Immature natural killer cell (primary cell): ENCODE results near the gene GLP2R. TPM values are rescaled to one million over a fixed set of nuclear protein-coding genes. Genes with fewer than 3 reads are reported as not detected.

ENCODE experiments used
- DNase-seq, 3 donors: peaks; one replicate each; pipeline ENCODE4 v3.0.0; 2022; ENCODE audit warnings: mixed read lengths in 1 of 3
- H3K27ac Mint-ChIP-seq, 6 donors: one replicate each; pipeline ENCODE4 v1.8.0; 2020; ENCODE audit warnings: mixed read lengths in 6 of 6, mild to moderate bottlenecking in 5 of 6, inconsistent platforms in 4 of 6, moderate library complexity in 3 of 6
- H3K27me3 Mint-ChIP-seq, 3 donors: one replicate each; pipeline ENCODE4 v1.8.0; 2020 to 2021; ENCODE audit warnings: low read depth in 3 of 3, mild to moderate bottlenecking in 3 of 3, mixed read lengths in 3 of 3, moderate library complexity in 3 of 3, inconsistent platforms in 1 of 3
- H3K36me3 Mint-ChIP-seq, 3 donors: one replicate each; pipeline ENCODE4 v1.8.0; 2020; ENCODE audit warnings: mixed read lengths in 3 of 3, inconsistent platforms in 2 of 3, mild to moderate bottlenecking in 2 of 3
- H3K4me1 Mint-ChIP-seq, 2 donors: one replicate each; pipeline ENCODE4 v1.8.0; 2020; ENCODE audit warnings: inconsistent platforms in 2 of 2, mild to moderate bottlenecking in 2 of 2, mixed read lengths in 2 of 2, moderate library complexity in 1 of 2
- H3K4me3 Mint-ChIP-seq, 5 donors: one replicate each; pipeline ENCODE4 v1.8.0; 2020; ENCODE audit warnings: mild to moderate bottlenecking in 5 of 5, mixed read lengths in 5 of 5, inconsistent platforms in 3 of 5, moderate library complexity in 3 of 5
- H3K9me3 Mint-ChIP-seq, 6 donors: one replicate each; pipeline ENCODE4 v1.8.0; 2020; ENCODE audit warnings: mild to moderate bottlenecking in 6 of 6, mixed read lengths in 6 of 6, inconsistent platforms in 4 of 6, moderate library complexity in 3 of 6
- polyA plus RNA-seq, 3 donors: library from polyadenylated mRNA; unstranded; fragments of 300-500 nt; fragmentation: Illumina TruSeq; gene quantifications; one replicate each; pipeline ENCODE4 v1.2.3, GENCODE V29; 2021

Gene GLP2R
- polyA plus RNA-seq, 3 donors from 2014 or later, result not detected

GRCh38 chr17:9850151-9850550 lies 24.4 kb downstream of the GLP2R start:
- Mint-ChIP-seq H3K27me3 (peaks cover 0 to 13% (median 2%) of the 10 kb centered on the region in 3 donors), H3K27ac (no peak overlapping the region), H3K36me3 (no peaks in the 10 kb centered on the region), H3K9me3 (peaks cover 0 to 4% (median 0%) of the 10 kb centered on the region in 6 donors), H3K4me1 (no peaks in the 10 kb centered on the region), H3K4me3 (no peak overlapping the region)
- no peak for DNase-seq

GRCh38 chr17:9854255-9854654 lies 28.5 kb downstream of the GLP2R start:
- Mint-ChIP-seq H3K27ac (no peak overlapping the region), H3K4me3 (no peak overlapping the region), H3K4me1 (no peaks in the 10 kb centered on the region), H3K36me3 (no peaks in the 10 kb centered on the region), H3K27me3 (peaks cover 0 to 21% (median 0%) of the 10 kb centered on the region in 3 donors), H3K9me3 (peaks cover 0 to 5% (median 3%) of the 10 kb centered on the region in 6 donors)
- no peak for DNase-seq

GRCh38 chr17:9855036-9855435 lies 29.3 kb downstream of the GLP2R start:
- no peak for DNase-seq
- no peak overlapping the region for H3K4me3 Mint-ChIP-seq
- H3K27me3 Mint-ChIP-seq, result peaks cover 0 to 22% (median 3%) of the 10 kb centered on the region in 3 donors
- no peak overlapping the region for H3K27ac Mint-ChIP-seq
- H3K9me3 Mint-ChIP-seq, result peaks cover 0 to 5% (median 3%) of the 10 kb centered on the region in 6 donors
- H3K36me3 Mint-ChIP-seq, result no peaks in the 10 kb centered on the region
- no peaks in the 10 kb centered on the region for H3K4me1 Mint-ChIP-seq

DNA sequence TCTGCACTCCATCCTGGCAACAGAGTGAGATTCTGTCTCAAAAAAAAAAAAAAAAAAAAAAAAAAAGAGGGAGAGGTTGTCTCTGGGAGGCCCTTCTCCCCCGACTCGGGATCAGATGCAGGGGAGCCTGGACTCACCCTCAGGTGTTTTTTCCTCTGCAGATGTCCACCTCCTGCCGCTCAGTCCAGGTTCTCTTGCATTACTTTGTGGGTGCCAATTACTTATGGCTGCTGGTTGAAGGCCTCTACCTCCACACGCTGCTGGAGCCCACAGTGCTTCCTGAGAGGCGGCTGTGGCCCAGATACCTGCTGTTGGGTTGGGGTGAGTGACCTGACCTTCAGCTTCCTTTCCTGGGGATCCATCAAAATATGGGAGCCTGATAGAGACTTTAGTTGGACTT lies 34.1 kb downstream of the GLP2R start:
- DNase-seq, result no peak

DNA sequence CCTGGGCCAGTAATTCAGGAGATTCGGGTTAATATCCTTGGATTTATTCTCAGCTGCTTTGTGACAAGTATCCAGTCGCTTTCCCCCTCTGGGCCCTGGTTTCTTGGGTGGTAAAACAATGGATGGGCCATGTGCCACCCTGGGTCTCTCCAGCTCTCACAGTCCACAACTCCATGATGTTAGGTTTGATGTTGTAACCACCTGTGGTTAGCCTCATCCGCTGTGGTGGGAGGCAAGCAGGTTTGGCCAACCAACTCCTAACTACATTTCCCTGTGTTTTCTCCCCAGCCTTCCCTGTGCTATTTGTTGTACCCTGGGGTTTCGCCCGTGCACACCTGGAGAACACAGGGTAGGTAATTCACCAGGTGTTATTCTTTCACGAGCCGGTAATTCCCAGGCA lies 35.1 kb downstream of the GLP2R start:
- Mint-ChIP-seq H3K27ac (no peak overlapping the region), H3K4me3 (no peak overlapping the region), H3K27me3 (peaks cover under 1 to 16% (median 3%) of the 10 kb centered on the region in 3 donors), H3K4me1 (no peaks in the 10 kb centered on the region), H3K9me3 (peaks cover 0 to 9% (median 2%) of the 10 kb centered on the region in 6 donors), H3K36me3 (no peaks in the 10 kb centered on the region)
- no peak for DNase-seq

More for the DNA sequence above, 34.1 kb downstream of the GLP2R start:
- H3K36me3 Mint-ChIP-seq, result no peaks in the 10 kb centered on the region
- H3K9me3 Mint-ChIP-seq, result peaks cover 0 to 9% (median 2%) of the 10 kb centered on the region in 6 donors
- no peak overlapping the region for H3K4me3 Mint-ChIP-seq
- H3K27me3 Mint-ChIP-seq, result peaks cover 0 to 14% (median 3%) of the 10 kb centered on the region in 3 donors
- H3K27ac Mint-ChIP-seq, result no peak overlapping the region
- H3K4me1 Mint-ChIP-seq, result no peaks in the 10 kb centered on the region

- Mint-ChIP-seq H3K9me3 (peaks cover 0 to 9% (median 2%) of the 10 kb centered on the region in 6 donors), H3K4me3 (no peak overlapping the region), H3K27ac (no peak overlapping the region), H3K36me3 (no peaks in the 10 kb centered on the region), H3K27me3 (peaks cover 2 to 13% (median 3%) of the 10 kb centered on the region in 3 donors), H3K4me1 (no peaks in the 10 kb centered on the region)
- no peak for DNase-seq
Observed at GRCh38 chr17:9862220-9862619, 36.5 kb downstream of the GLP2R start.

DNA sequence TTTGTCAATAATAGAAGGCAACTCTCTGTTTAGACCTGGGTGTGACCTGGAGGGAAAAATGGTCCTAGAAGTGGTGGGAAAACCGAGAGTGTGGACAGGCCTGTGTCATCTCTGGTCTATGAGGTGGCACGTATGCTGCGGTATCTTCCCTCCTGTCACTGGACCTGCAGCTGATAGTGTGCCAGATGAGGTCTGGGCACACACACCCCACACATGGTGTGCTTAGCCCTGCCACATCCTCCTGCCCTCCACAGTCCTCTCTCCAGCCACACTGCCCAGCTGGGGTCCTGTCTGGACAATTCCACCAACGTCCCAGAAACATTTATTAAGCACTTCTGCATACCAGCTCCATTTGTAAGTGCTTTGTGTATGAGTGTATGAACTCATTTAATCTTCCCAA lies 37.2 kb downstream of the GLP2R start:
- Mint-ChIP-seq H3K27me3 (peaks cover 2 to 13% (median 3%) of the 10 kb centered on the region in 3 donors), H3K36me3 (peaks cover 0 to 2% (median 0%) of the 10 kb centered on the region in 3 donors), H3K4me3 (no peak overlapping the region), H3K9me3 (peaks cover 0 to 9% (median 2%) of the 10 kb centered on the region in 6 donors), H3K4me1 (no peaks in the 10 kb centered on the region), H3K27ac (no peak overlapping the region)
- no peak for DNase-seq

DNA sequence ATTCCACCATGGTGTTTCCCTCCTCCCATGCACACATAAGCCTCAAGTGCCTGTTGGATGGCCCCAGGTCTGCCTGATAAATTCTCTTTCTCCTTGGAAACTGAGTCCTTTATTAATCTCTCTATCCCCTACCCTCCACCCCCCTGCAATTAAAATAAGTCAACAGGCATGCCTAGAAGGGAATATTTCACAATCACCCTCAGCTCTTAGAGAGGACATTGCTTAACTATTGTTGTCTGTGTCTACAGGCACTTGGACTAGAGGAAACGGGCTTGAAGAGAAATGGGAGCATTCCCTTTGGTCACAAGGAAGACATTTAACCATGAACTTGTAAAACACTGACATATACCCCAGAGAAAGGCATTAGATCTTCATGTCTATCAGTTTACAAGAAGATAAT lies 39.9 kb downstream of the GLP2R start:
- Mint-ChIP-seq H3K27me3 (peaks cover 2 to 7% (median 4%) of the 10 kb centered on the region in 3 donors), H3K4me1 (no peaks in the 10 kb centered on the region), H3K36me3 (peaks cover 0 to 3% (median 0%) of the 10 kb centered on the region in 3 donors), H3K9me3 (peaks cover 0 to 4% (median 0%) of the 10 kb centered on the region in 6 donors), H3K4me3 (no peak overlapping the region), H3K27ac (no peak overlapping the region)
- no peak for DNase-seq

GRCh38 chr17:9868552-9868951 lies 42.8 kb downstream of the GLP2R start:
- H3K27me3 Mint-ChIP-seq, result peaks cover 2 to 6% (median 6%) of the 10 kb centered on the region in 3 donors
- no peaks in the 10 kb centered on the region for H3K9me3 Mint-ChIP-seq
- peaks cover 0 to 3% (median 0%) of the 10 kb centered on the region in 3 donors for H3K36me3 Mint-ChIP-seq
- H3K27ac Mint-ChIP-seq, result no peak overlapping the region
- no peaks in the 10 kb centered on the region for H3K4me1 Mint-ChIP-seq
- no peak overlapping the region for H3K4me3 Mint-ChIP-seq
- DNase-seq, result no peak

- Mint-ChIP-seq H3K27me3 (peaks cover 0 to 8% (median 6%) of the 10 kb centered on the region in 3 donors), H3K9me3 (no peaks in the 10 kb centered on the region), H3K4me3 (no peak overlapping the region), H3K36me3 (peaks cover 0 to 2% (median 0%) of the 10 kb centered on the region in 3 donors), H3K4me1 (no peaks in the 10 kb centered on the region), H3K27ac (no peak overlapping the region)
- DNase-seq, result no peak
Observed at GRCh38 chr17:9872852-9873251, 47.1 kb downstream of the GLP2R start.

DNA sequence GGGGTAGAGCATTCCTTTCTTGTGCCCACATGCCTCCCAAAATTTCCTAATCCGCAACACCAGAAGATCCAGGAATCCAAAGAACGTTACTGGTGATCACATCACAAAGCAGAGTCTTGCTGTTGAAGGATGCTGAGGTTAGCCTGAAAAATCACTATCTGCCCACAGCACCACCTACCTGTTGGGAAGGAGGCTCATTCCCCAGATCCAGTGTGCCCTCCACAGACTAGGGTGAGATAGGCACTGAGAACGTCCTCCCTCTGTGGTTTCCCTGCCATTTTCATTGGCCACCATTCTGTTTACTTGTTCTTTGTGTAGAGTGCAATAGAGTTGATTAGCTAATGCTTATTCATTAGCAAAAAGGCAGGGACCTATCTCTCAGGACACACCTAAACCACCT lies 49.0 kb downstream of the GLP2R start:
- Mint-ChIP-seq H3K27ac (no peak overlapping the region), H3K27me3 (peaks cover 3 to 6% (median 4%) of the 10 kb centered on the region in 3 donors), H3K36me3 (no peaks in the 10 kb centered on the region), H3K9me3 (no peaks in the 10 kb centered on the region), H3K4me3 (no peak overlapping the region), H3K4me1 (no peaks in the 10 kb centered on the region)
- DNase-seq, result no peak

DNA sequence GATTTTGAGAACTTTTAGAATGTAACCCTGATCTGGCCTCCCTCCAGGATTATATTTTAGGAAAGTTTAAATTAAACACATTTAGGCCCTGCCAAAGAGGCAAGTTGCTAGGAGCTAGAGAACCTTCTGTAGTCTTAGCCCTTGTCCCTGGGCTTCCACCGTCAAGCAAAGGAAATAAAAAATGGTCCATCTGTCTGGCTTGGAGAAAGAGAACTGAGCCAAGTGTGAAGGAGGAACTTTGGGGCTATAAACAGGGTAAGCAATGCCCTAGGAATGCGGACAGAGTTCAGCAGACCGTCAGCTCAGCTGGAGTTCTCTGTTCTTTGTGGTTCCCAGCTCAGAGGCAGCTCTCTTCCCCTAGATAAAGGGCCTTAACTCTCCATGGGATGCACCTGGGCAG lies 49.7 kb downstream of the GLP2R start:
- Mint-ChIP-seq H3K27ac (no peak overlapping the region), H3K9me3 (no peaks in the 10 kb centered on the region), H3K4me1 (no peaks in the 10 kb centered on the region), H3K4me3 (no peak overlapping the region), H3K36me3 (no peaks in the 10 kb centered on the region), H3K27me3 (peaks cover 3 to 10% (median 4%) of the 10 kb centered on the region in 3 donors)
- DNase-seq, result no peak

DNA sequence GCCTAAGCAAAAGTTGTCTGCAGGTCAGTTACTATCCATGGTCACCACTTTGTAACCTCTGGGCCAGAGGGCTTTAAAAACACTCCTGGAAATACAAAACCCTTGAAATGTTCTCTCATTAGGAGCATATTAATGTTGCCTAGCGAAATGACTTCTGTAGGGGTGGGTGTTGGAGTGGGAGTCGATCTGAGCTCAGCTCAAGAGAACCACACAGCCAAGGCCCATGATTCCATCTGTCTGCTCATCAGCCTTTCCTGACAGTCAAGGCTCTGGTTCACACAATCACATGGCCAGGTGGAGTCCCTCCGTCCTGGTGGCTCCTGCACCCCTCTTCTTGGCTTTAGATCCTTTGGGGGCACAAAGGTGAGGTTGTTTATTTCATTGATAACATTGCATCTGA lies 52.6 kb downstream of the GLP2R start:
- peaks cover 0 to 5% (median 0%) of the 10 kb centered on the region in 3 donors for H3K36me3 Mint-ChIP-seq
- H3K9me3 Mint-ChIP-seq, result peaks cover 5 to 19% (median 10%) of the 10 kb centered on the region in 6 donors

DNA sequence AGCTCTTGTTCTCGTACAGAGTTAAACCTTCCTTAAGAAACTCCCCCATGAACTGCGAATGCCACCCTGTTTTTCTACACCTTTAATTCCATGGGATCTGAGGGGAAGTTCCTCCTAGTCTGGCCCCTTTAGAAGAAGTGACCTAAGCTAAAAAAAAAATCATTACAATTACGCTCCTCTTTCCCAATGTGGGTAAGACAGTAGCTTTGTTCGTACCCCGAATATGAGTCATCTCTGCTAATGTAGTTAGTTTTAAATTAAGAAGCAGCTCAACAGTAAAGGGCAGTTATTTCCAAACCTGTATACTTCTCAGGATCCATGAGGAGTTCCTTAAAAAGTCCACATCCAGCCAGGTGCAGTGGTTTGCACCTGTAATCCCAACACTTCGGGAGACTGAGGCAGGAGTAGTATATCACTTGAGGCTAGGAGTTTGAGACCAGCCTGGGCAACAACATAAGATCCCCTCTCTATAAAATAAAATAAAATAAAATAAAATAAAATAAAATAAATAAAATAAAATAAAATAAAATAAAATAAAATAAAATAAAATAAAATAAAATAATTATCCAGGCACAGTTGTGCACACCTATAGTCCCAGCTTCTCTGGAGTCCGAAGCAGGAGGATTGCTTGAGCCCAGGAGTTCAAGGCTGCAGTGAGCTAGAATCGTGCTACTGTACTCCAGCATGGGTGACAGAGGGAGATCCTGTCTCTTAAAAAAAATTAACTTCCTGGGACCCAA lies 53.2 kb downstream of the GLP2R start:
- Mint-ChIP-seq H3K27me3 (peaks cover 4 to 10% (median 8%) of the 10 kb centered on the region in 3 donors), H3K9me3 (peaks cover 5 to 22% (median 14%) of the 10 kb centered on the region in 6 donors), H3K27ac (no peak overlapping the region), H3K4me1 (no peaks in the 10 kb centered on the region), H3K36me3 (peaks cover 0 to 5% (median 0%) of the 10 kb centered on the region in 3 donors), H3K4me3 (no peak overlapping the region)
- DNase-seq, result no peak

More for the DNA sequence above, 52.6 kb downstream of the GLP2R start:
- Mint-ChIP-seq H3K27ac (no peak overlapping the region), H3K27me3 (peaks cover 4 to 10% (median 8%) of the 10 kb centered on the region in 3 donors), H3K4me1 (no peaks in the 10 kb centered on the region), H3K4me3 (no peak overlapping the region)
- no peak for DNase-seq
